AG04450 (cell line): ENCODE results near the gene CMSS1. TPM values are rescaled to one million over a fixed set of nuclear protein-coding genes. Genes with fewer than 3 reads are reported as not detected.

Experiments
- CTCF ChIA-PET: fragments of 300-600, 350-600 bp; formaldehyde crosslinking; extraction: SDS; loops from one replicate; lab custom pipeline; 2022; ENCODE audit warnings: antibody characterized with exemption, inconsistent platforms; lab: Charles Lee
- POLR2A ChIA-PET: fragments of 350-600 bp; formaldehyde crosslinking; extraction: SDS; loops from one replicate; lab custom pipeline; 2021; ENCODE audit warnings: antibody characterized with exemption, inconsistent platforms; lab: Yijun Ruan, JAX
- DNase-seq: peaks from one replicate; pipeline ENCODE4 v3.0.0-alpha.2; 2011; ENCODE audit warnings: low read depth, low spot score
- H3K27ac ChIP-seq: one replicate; pipeline ENCODE4 v1.5.1; 2012; ENCODE audit warnings: low read depth, low read length, control low read depth
- H3K27me3 ChIP-seq: one replicate; pipeline ENCODE4 v1.6.0; 2012; ENCODE audit warnings: low read length; ENCODE audit not compliant: control insufficient read depth, insufficient read depth
- H3K4me3 ChIP-seq: 2 replicates; pipeline ENCODE4 v1.5.1; 2011; ENCODE audit warnings: mild to moderate bottlenecking, low read depth, low read length, control low read depth
- H3K9me3 ChIP-seq: 2 replicates; pipeline ENCODE4 v1.5.1; 2012; ENCODE audit warnings: low read length; ENCODE audit not compliant: control insufficient read depth, insufficient read depth
- polyA plus RNA-seq: library from polyadenylated mRNA; depleted of rRNA; stranded (reverse); fragments of >200 nt; gene quantifications from 2 replicates; pipeline ENCODE4 v1.2.3, GENCODE V29; 2011
- TF ChIP-seq, protein P1 (sequence below): IDR thresholded peaks from 2 replicates; pipeline ENCODE4 v1.5.1; 2011; ENCODE audit warnings: low read depth, low read length, control low read depth, inconsistent platforms

CMSS1 gene
- polyA plus RNA-seq, 1 experiment, result 15.7 TPM

DNA sequence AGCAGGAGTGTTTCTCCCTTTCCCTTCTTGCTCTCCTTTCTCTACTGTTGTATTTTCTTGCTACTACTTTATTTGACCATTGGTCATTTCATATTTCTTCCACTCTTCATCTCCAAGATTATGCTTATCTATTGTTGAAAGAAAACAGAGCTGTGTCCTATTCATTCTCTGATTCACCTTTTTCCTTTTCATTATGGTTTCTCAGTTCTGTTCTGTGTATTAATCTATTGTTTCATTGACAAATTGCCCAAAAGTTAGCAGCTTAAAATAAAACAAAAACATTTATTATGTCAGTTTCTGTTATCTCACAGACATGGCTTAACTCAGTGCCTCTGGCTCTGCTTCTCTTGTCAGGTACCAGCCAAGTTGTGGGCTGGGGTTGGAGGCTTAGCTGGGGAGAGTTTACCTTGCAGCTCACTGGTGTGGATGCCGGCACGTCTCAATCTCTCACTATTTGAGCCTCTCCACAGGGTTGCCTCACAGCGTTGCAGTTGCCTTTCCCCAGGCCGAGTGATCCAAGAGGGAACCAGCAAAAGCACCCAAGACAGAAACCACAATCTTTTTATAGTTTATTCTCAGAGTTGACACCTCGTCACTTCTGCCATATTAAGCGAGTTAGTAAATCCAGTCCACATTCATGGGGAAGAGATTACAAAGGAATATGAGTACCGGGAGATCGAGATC is 333.5 kb downstream of the CMSS1 start:
- TF ChIP-seq, protein P1, sequence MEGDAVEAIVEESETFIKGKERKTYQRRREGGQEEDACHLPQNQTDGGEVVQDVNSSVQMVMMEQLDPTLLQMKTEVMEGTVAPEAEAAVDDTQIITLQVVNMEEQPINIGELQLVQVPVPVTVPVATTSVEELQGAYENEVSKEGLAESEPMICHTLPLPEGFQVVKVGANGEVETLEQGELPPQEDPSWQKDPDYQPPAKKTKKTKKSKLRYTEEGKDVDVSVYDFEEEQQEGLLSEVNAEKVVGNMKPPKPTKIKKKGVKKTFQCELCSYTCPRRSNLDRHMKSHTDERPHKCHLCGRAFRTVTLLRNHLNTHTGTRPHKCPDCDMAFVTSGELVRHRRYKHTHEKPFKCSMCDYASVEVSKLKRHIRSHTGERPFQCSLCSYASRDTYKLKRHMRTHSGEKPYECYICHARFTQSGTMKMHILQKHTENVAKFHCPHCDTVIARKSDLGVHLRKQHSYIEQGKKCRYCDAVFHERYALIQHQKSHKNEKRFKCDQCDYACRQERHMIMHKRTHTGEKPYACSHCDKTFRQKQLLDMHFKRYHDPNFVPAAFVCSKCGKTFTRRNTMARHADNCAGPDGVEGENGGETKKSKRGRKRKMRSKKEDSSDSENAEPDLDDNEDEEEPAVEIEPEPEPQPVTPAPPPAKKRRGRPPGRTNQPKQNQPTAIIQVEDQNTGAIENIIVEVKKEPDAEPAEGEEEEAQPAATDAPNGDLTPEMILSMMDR, result no peak
- CTCF ChIA-PET, result interaction anchor here (1.0 kb wide), 1 partner anchor 319 kb away, joined by 5 read pairs; no protein-coding TSS in a partner anchor
- POLR2A ChIA-PET, result no interaction called here
- no peak overlapping the region for H3K4me3 ChIP-seq
- H3K9me3 ChIP-seq, result peaks cover 3% of the 10 kb centered on the region
- no peaks in the 10 kb centered on the region for H3K27me3 ChIP-seq
- no peak for DNase-seq
- no peak overlapping the region for H3K27ac ChIP-seq

- Histone ChIP-seq H3K9me3 (peaks cover 10% of the 10 kb centered on the region), H3K27ac (no peak overlapping the region), H3K4me3 (no peak overlapping the region), H3K27me3 (no peaks in the 10 kb centered on the region)
- TF ChIP-seq, protein P1, result no peak
- ChIA-PET POLR2A (no interaction called here), CTCF (no interaction called here)
- DNase-seq, result no peak
Observed at GRCh38 chr3:100154171-100154570, 336.5 kb downstream of the CMSS1 start.

DNA sequence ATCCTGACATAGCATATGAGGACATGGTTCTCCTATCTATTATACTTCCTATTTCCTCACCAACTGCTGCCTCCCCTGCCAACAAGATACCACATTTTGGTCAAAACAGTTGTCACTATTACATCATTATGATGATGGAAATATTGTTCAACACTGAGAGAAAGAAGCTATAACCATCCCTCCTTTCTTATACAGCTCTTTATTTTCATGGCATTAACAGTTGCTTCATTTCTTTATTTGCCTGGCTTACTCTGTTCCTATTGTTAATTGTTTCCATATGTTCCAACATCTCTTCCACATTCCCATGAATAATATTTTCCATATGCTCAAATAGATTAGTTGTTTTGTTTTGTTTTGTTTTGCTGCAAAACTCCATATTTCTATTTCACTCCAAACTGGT is 337.5 kb downstream of the CMSS1 start:
- TF ChIP-seq, protein P1, result no peak
- ChIA-PET POLR2A (no interaction called here), CTCF (interaction anchor here (0.9 kb wide), 1 partner anchor 312 kb away, joined by 3 read pairs; no protein-coding TSS in a partner anchor)
- no peak overlapping the region for H3K4me3 ChIP-seq
- peaks cover 10% of the 10 kb centered on the region for H3K9me3 ChIP-seq
- DNase-seq, result no peak
- no peak overlapping the region for H3K27ac ChIP-seq
- H3K27me3 ChIP-seq, result no peaks in the 10 kb centered on the region

GRCh38 chr3:100155590-100155989 is 337.9 kb downstream of the CMSS1 start:
- TF ChIP-seq, protein P1, result no peak

GRCh38 chr3:100157685-100158084 is 340.0 kb downstream of the CMSS1 start:
- H3K4me3 ChIP-seq, result no peak overlapping the region
- CTCF ChIA-PET, result no interaction called here
- POLR2A ChIA-PET, result no interaction called here

More at GRCh38 chr3:100155590-100155989, 337.9 kb downstream of the CMSS1 start:
- H3K27me3 ChIP-seq, result no peaks in the 10 kb centered on the region
- no peak overlapping the region for H3K27ac ChIP-seq
- no peak overlapping the region for H3K4me3 ChIP-seq
- ChIA-PET CTCF (interaction anchor here (0.7 to 0.9 kb wide), 2 partner anchors 98 to 312 kb away, joined by 3 read pairs; no protein-coding TSS in a partner anchor), POLR2A (no interaction called here)
- DNase-seq, result no peak
- peaks cover 10% of the 10 kb centered on the region for H3K9me3 ChIP-seq

More at GRCh38 chr3:100157685-100158084, 340.0 kb downstream of the CMSS1 start:
- Histone ChIP-seq H3K27me3 (no peaks in the 10 kb centered on the region), H3K9me3 (peaks cover 10% of the 10 kb centered on the region), H3K27ac (no peak overlapping the region)
- no peak for DNase-seq
- TF ChIP-seq, protein P1, result no peak
